Choroid plexus epithelial cell (primary cell): ENCODE data around the gene PRH2.
A peak's percentile ranks its signal among the peaks of the same experiment; 100 is the strongest.

Experiments used
- DNase-seq: peaks from one replicate; pipeline ENCODE4 v3.0.0-alpha.2; 2010; ENCODE audit warnings: low read depth
- H3K4me3 ChIP-seq: 2 replicates; pipeline ENCODE4 v1.5.1; 2011; ENCODE audit warnings: low read depth, mild to moderate bottlenecking, control low read depth, low read length, moderate library complexity
- CTCF ChIP-seq: conservative IDR thresholded peaks from 2 replicates; pipeline ENCODE4 v1.5.1; 2011; ENCODE audit warnings: low read depth, mild to moderate bottlenecking, control low read depth, inconsistent platforms, low read length, moderate library complexity

Gene PRH2

GRCh38 chr12:10957741-10958140 lies 28.7 kb downstream of the PRH2 start:
- no peak overlapping the region for H3K4me3 ChIP-seq
- no peak for TF ChIP-seq CTCF
- DNase-seq: peak; percentile 11

GRCh38 chr12:10959804-10960203 lies 30.8 kb downstream of the PRH2 start:
- H3K4me3 ChIP-seq: no peak overlapping the region
- DNase-seq: peak; percentile 19
- no peak for TF ChIP-seq CTCF

GRCh38 chr12:10960211-10960610 lies 31.2 kb downstream of the PRH2 start:
- no peak for TF ChIP-seq CTCF
- H3K4me3 ChIP-seq: no peak overlapping the region
- DNase-seq: no peak

GRCh38 chr12:10965476-10965875 lies 36.4 kb downstream of the PRH2 start:
- peak; percentile 12 for DNase-seq
- no peak overlapping the region for H3K4me3 ChIP-seq
- TF ChIP-seq CTCF: no peak

- DNase-seq: no peak
- TF ChIP-seq CTCF: no peak
Observed at GRCh38 chr12:10966314-10966713, 37.3 kb downstream of the PRH2 start.

GRCh38 chr12:10967409-10967808 lies 38.4 kb downstream of the PRH2 start:
- TF ChIP-seq CTCF: no peak
- no peak overlapping the region for H3K4me3 ChIP-seq
- peak; percentile 61 for DNase-seq

More at GRCh38 chr12:10966314-10966713, 37.3 kb downstream of the PRH2 start:
- no peak overlapping the region for H3K4me3 ChIP-seq

- H3K4me3 ChIP-seq: no peak overlapping the region
- peak; percentile 77 for DNase-seq
- no peak for TF ChIP-seq CTCF
Observed at GRCh38 chr12:10968765-10969456, 39.9 kb downstream of the PRH2 start.
